Stimulated activated CD8-positive, alpha-beta memory T cell treated with anti-CD3 and anti-CD28 coated beads, Interleukin-7, amount 100 ng/mL, for 1 hour (primary cell): ENCODE measurements around the gene SMIM28.
"Not testable (repeated sequence)": the region's sequence is repeated elsewhere in the genome, so short reads cannot be mapped to it uniquely, and the experiment has no call there.

Experiments
- DNase-seq, 2 donors: peaks; one replicate each; pipeline ENCODE4 v3.0.0-alpha.2; 2020; ENCODE audit warnings: low read depth in 2 of 2

Gene SMIM28

GRCh38 chr6:138377844-138378243, at the start of gene SMIM28:
SMIM28 (plus strand) TSS chr6:138377905; CDS start chr6:138378073, 168 bp downstream.
- no peak for DNase-seq

GRCh38 chr6:138328210-138328609, 49.5 kb upstream of the SMIM28 start:
- no peak for DNase-seq

GRCh38 chr6:138330763-138331162, 46.9 kb upstream of the SMIM28 start:
- DNase-seq: no peak

GRCh38 chr6:138331444-138331843, 46.3 kb upstream of the SMIM28 start:
- DNase-seq: no peak

- DNase-seq: no peak
Measured at GRCh38 chr6:138331984-138332383, 45.7 kb upstream of the SMIM28 start.

GRCh38 chr6:138334000-138334399, 43.7 kb upstream of the SMIM28 start:
- DNase-seq: no peak

GRCh38 chr6:138334963-138335362, 42.7 kb upstream of the SMIM28 start:
- no peak for DNase-seq

GRCh38 chr6:138336221-138336620, 41.5 kb upstream of the SMIM28 start:
- DNase-seq: no peak

- no peak for DNase-seq
Measured at GRCh38 chr6:138337076-138337475, 40.6 kb upstream of the SMIM28 start.

GRCh38 chr6:138339024-138339423, 38.7 kb upstream of the SMIM28 start:
- no peak for DNase-seq

- DNase-seq: no peak
Measured at GRCh38 chr6:138341176-138341575, 36.5 kb upstream of the SMIM28 start.

GRCh38 chr6:138343112-138343511, 34.6 kb upstream of the SMIM28 start:
- DNase-seq: no peak

- DNase-seq: no peak
Measured at GRCh38 chr6:138345565-138346285, 32.0 kb upstream of the SMIM28 start.

- no peak for DNase-seq
Measured at GRCh38 chr6:138346302-138347195, 31.2 kb upstream of the SMIM28 start.

- DNase-seq: no peak
Measured at GRCh38 chr6:138347864-138348263, 29.8 kb upstream of the SMIM28 start.

GRCh38 chr6:138349891-138350290, 27.8 kb upstream of the SMIM28 start:
- DNase-seq: no peak

- no peak for DNase-seq
Measured at GRCh38 chr6:138357928-138358327, 19.8 kb upstream of the SMIM28 start.

- DNase-seq: not testable (repeated sequence)
Measured at GRCh38 chr6:138368684-138369083, 9.0 kb upstream of the SMIM28 start.

- no peak for DNase-seq
Measured at GRCh38 chr6:138370631-138371451, 6.9 kb upstream of the SMIM28 start.

- no peak for DNase-seq
Measured at GRCh38 chr6:138371452-138371711, 6.3 kb upstream of the SMIM28 start.

- DNase-seq: no peak
Measured at GRCh38 chr6:138371720-138372119, 6.0 kb upstream of the SMIM28 start.

- no peak for DNase-seq
Measured at GRCh38 chr6:138372711-138373463, 4.8 kb upstream of the SMIM28 start.
